ENCODE results near the gene PLXNA4.

- TF ChIP-seq POLR2A (IDR thresholded peaks at IDR 0.05) (no peak), CTCF (IDR thresholded peaks at IDR 0.05) (no peak), POLR2AphosphoS5 (IDR thresholded peaks at IDR 0.05) (no peak)
Observed at GRCh38 chr7:132440151-132440550, 136.1 kb downstream of the PLXNA4 start.

Data from gastroesophageal sphincter (tissue), 3 donors.